Skeletal muscle cell (primary cell): ENCODE data around the gene FOXP3.
"Not testable (repeated sequence)": the region's sequence is repeated elsewhere in the genome, so short reads cannot be mapped to it uniquely, and the experiment has no call there.

Source experiments
- DNase-seq: peaks from one replicate; pipeline ENCODE4 v3.0.0-alpha.2; 2010; ENCODE audit warnings: low read depth
- H3K4me3 ChIP-seq: 2 replicates; pipeline ENCODE4 v1.5.1; 2011; ENCODE audit warnings: low read depth, mild to moderate bottlenecking, control low read depth, low read length, moderate library complexity

FOXP3 gene

DNA sequence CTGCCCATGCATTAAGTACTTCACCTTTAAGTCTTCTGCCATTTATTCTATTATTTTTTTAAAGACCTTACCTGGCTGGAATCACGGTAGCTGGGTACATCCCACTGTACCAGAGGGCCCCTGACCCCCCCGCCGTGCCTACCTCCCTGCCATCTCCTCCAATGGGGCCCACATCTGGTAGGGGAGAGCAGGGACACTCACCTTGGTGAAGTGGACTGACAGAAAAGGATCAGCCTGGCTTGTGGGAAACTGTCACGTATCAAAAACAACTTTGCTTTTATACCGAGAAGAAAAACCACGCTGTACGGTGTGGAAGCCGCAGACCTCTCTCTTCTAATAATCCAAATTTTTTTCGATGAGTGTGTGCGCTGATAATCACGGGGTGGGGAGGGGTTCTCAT is at the start of gene FOXP3:
FOXP3 (minus strand) TSS at position 251 of the 400 bp plus-strand sequence. CDS start 6,205 bp downstream, outside the sequence.
- no peak within 1 kb of the TSS for H3K4me3 ChIP-seq
- DNase-seq, result no peak

DNA sequence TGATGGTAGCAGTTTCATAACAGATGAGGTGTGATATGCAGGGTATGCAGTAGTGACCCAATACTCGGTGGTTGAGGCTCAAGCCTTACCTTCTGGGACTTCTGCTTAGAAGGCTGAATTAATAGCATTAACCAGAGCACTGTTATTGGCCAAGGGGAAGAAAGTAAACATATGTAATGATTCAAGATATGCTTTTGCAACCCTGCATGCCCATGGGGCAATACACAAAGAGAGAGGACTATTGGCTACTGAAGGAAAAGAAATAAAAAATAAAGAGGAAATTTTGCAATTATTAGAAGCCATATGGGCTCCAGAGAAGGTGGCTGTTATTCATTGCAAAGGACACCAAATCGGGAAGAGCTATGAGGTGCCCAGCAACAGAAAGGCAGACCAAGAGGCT is 47.7 kb upstream of the FOXP3 start:
- DNase-seq, result no peak
- no peak overlapping the region for H3K4me3 ChIP-seq

DNA sequence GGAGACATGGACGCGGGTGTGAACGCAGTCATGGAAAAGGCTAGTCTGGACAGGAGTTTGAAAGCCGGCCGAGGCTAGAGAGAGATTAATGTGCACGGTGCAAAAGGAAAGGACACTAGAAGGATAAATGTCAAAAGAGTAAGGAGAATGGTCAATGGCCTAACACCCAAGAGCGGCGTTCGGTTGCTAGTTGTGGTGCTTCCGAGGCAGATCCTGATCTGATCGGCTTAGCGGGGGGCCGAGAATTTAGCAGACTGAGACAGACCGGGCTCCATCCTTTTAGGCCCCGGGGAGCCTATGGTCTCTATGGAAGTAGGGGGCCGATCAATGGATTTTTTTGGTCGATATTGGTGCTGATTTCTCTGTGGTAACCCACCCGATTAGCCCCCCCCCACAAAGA is 45.9 kb upstream of the FOXP3 start:
- H3K4me3 ChIP-seq, result no peak overlapping the region
- DNase-seq, result no peak

DNA sequence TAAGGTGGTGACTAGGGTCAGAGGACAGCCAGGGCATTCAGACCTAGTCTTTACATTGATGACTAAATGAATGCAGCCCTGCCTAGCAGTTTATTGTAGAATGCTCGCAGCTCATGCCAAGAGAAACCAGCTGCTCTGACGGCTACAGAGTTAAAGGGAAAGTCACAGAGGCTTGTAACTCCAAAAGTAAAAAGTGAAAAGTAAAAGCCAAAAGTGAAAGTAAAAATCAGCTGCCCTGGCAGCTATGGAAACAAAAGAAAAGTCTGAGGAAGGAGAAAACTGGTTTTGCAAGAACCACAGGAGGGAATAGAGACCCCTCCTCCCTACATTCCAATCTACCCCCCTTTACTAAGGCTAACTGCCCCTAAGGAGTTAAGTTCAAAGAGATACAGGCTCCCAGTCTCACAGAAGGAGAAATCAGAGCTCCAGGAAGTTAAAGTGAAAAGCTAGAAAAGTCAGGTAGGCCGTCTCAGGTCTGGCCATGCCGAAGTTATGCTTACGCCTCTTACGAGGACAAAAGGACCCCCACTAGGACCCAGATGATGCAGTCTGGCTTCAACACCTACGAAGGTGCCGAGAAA is 45.0 kb upstream of the FOXP3 start:
- DNase-seq, result no peak
- H3K4me3 ChIP-seq, result peak overlapping the region; percentile 21

GRCh38 chrX:49308604-49309269 is 44.2 kb upstream of the FOXP3 start:
- no peak for DNase-seq
- H3K4me3 ChIP-seq, result peak overlapping the region; percentile 21

GRCh38 chrX:49307775-49308174 is 43.3 kb upstream of the FOXP3 start:
- DNase-seq, H3K4me3 ChIP-seq: not testable (repeated sequence)

- H3K4me3 ChIP-seq, result no peak within 1 kb of the TSS
- DNase-seq, result no peak
Observed at GRCh38 chrX:49303346-49303745, 38.8 kb upstream of the FOXP3 start, which contains the start of gene GAGE10. Gene GAGE10, plus strand, starts transcription at chrX:49303646. Its CDS starts 1,214 bp downstream, at chrX:49304860.

DNA sequence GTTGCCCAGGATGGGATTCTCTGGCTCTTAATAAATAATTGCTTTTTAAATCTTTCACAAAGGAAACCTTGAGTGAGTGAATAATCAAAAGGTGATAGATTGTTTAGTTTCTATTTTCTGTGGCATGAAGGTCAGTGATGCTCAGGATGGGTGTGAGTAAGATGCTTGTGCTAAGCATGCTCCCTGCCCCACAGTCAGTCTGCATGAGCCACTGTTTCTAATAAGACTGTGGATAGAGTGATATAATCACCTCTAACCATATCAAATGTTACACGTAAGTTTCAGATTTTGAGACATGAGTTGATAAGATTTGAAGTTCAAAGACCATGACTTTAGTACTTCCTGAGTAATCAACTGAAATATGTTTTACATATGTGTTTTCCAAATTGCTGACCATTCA is 36.2 kb upstream of the FOXP3 start:
- H3K4me3 ChIP-seq, result no peak overlapping the region
- no peak for DNase-seq

DNA sequence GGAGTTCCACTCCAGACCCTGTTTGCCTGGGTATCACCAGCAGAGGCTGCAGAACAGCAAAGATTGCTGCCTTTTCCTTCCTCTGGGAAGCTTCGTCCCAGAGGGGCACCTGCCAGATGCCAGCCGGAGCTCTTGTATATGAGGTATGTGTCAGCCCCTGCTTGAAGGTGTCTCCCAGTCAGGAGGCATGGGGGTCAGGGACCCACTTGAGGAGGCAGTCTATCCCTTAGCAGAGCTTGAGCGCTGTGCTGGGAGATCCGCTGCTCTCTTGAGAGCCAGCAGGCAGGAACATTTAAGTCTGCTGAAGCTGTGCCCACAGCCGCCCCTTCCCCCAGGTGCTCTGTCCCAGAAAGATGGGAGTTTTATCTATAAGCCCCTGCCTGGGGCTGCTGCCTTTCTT is 34.8 kb upstream of the FOXP3 start:
- DNase-seq, H3K4me3 ChIP-seq: not testable (repeated sequence)

DNA sequence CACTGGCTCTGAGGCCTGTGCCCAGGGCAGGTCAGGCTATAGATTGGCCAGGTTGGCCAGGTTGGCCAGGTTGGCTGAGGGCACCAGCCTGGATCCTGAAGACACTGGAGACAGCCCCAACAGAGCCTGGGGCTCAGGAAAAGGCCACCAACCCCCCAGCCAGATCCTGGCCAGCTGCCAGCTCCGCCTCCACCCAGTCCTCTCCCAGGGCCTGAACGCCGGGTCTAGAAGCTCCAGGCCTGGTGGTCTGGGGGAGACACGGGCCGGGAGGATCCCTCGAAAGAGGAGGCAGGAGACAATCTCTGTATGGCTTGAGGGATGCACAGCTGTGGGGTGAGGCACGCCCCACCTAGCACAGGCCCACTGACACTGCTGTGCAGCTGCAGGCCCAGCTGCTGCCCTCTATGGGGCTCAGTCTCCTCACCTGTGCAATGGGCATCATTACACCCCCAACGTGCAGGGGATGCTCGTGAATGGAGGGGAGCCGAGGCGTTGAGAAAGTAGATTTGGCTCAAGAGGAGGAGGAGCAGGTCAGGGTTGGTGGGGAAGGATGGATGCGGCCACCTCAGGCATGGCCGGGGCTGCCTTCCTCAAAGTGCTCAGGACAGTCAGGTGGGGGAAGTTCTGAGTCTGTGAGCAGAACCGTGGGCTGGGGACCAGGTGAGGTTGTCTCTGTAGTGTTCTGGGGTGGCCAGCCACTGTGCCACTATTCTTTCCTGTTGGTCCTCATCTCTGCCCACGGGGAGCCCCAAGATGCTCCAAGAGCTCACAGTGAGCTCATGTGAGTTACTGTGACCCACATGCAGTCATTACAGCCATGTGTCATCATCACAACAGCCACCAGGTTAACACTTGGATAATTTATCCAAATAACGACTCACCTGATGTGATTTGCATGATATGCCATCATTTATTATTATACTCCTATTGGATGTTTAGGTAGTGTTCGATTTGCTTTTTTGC is 28.2 kb upstream of the FOXP3 start:
- DNase-seq, result no peak
- H3K4me3 ChIP-seq, result no peak overlapping the region

GRCh38 chrX:49291615-49292337 is 27.3 kb upstream of the FOXP3 start:
- DNase-seq, result no peak
- no peak overlapping the region for H3K4me3 ChIP-seq

DNA sequence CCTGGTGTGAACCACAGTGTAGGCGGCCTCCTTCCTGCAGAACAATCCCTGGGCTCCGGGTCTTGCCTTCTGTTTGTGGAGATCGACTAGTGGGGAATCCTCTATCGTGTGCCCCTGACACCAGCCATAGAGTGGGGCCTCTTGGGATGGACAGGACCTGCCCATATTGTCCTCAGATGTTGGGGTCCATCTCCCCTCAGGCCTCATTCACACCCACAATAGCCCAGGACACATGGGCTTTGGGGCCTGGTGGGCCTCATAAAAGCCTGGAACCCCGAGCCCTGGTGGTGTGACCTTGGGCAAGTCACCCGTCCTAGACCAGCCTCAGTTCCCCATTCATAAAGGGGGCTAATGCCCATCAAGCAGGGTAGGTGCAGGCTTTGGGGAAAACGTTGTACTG is 25.7 kb upstream of the FOXP3 start:
- H3K4me3 ChIP-seq, result no peak overlapping the region

DNA sequence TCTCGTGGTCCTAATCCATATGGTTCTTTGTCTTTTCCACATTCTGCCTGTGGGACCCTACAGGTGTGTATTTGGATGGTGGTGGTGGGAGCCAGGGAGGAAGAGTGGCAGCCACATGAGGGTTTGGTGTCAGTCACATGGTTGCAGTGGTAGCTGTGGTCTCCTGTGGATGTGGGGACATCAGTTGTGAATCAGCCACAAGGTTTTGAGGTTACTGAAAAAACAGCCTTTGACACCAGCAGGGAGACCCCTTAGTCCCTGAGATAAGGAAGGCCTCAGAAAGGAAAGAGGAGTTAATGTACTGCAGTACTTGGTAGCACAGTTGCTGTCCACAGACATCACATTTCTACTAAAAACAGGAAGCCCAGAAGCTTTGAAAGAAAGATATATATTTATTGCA is 23.2 kb upstream of the FOXP3 start:
- no peak overlapping the region for H3K4me3 ChIP-seq

More for the DNA sequence above, 25.7 kb upstream of the FOXP3 start:
- no peak for DNase-seq

GRCh38 chrX:49286581-49286980 is 22.1 kb upstream of the FOXP3 start:
- H3K4me3 ChIP-seq, result no peak overlapping the region

More for the DNA sequence above, 23.2 kb upstream of the FOXP3 start:
- DNase-seq, result no peak

GRCh38 chrX:49286136-49286535 is 21.6 kb upstream of the FOXP3 start:
- no peak overlapping the region for H3K4me3 ChIP-seq
- no peak for DNase-seq

More at GRCh38 chrX:49286581-49286980, 22.1 kb upstream of the FOXP3 start:
- DNase-seq, result no peak

- H3K4me3 ChIP-seq, result no peak overlapping the region
- no peak for DNase-seq
Observed at GRCh38 chrX:49284212-49284611, 19.7 kb upstream of the FOXP3 start.

- DNase-seq, result no peak
Observed at GRCh38 chrX:49282647-49283011, 18.1 kb upstream of the FOXP3 start.

GRCh38 chrX:49278081-49278480 is 13.6 kb upstream of the FOXP3 start:
- no peak overlapping the region for H3K4me3 ChIP-seq
- no peak for DNase-seq

More at GRCh38 chrX:49282647-49283011, 18.1 kb upstream of the FOXP3 start:
- no peak overlapping the region for H3K4me3 ChIP-seq

- no peak for DNase-seq
Observed at GRCh38 chrX:49277535-49277830, 13.0 kb upstream of the FOXP3 start.

More at GRCh38 chrX:49277535-49277830, 13.0 kb upstream of the FOXP3 start:
- no peak overlapping the region for H3K4me3 ChIP-seq
